CMK (cell line): ENCODE results near the gene PEF1.

Experiments
- DNase-seq: peaks from one replicate; pipeline ENCODE4 v3.0.0-alpha.2; 2010; ENCODE audit warnings: low read depth

Gene PEF1

GRCh38 chr1:31653717-31654473 lies 9.2 kb upstream of the PEF1 start:
- DNase-seq, result no peak

GRCh38 chr1:31652891-31653499 lies 8.3 kb upstream of the PEF1 start:
- DNase-seq, result no peak

GRCh38 chr1:31651766-31652165 lies 7.1 kb upstream of the PEF1 start:
- DNase-seq, result no peak

- DNase-seq, result no peak
These were observed 6.4 kb upstream of the PEF1 start for GRCh38 chr1:31651089-31651420.

- DNase-seq, result no peak
These were observed 5.7 kb upstream of the PEF1 start for GRCh38 chr1:31650161-31651088.

- no peak for DNase-seq
These were observed 4.1 kb upstream of the PEF1 start for GRCh38 chr1:31648641-31649357.

GRCh38 chr1:31648190-31648589 lies 3.5 kb upstream of the PEF1 start:
- no peak for DNase-seq

GRCh38 chr1:31647106-31647505 lies 2.4 kb upstream of the PEF1 start:
- DNase-seq, result no peak

GRCh38 chr1:31646259-31646960 lies 1.7 kb upstream of the PEF1 start:
- DNase-seq, result no peak

GRCh38 chr1:31645274-31645568 lies 545 bp upstream of the PEF1 start:
- DNase-seq, result no peak

- DNase-seq, result no peak
These were observed 608 bp downstream of the PEF1 start for GRCh38 chr1:31643976-31644559.

GRCh38 chr1:31642897-31643296 lies 1.8 kb downstream of the PEF1 start:
- DNase-seq, result no peak

- DNase-seq, result no peak
These were observed 2.3 kb downstream of the PEF1 start for GRCh38 chr1:31642366-31642765.

GRCh38 chr1:31640964-31641363 lies 3.7 kb downstream of the PEF1 start:
- DNase-seq, result no peak

- DNase-seq, result no peak
These were observed 4.5 kb downstream of the PEF1 start for GRCh38 chr1:31640179-31640578.

- DNase-seq, result no peak
These were observed 5.1 kb downstream of the PEF1 start for GRCh38 chr1:31639543-31639942.

GRCh38 chr1:31637915-31638673 lies 6.6 kb downstream of the PEF1 start:
- DNase-seq, result no peak

- DNase-seq, result no peak
These were observed 11.6 kb downstream of the PEF1 start for GRCh38 chr1:31633117-31633516.

GRCh38 chr1:31632649-31633048 lies 12.0 kb downstream of the PEF1 start:
- DNase-seq, result no peak

- no peak for DNase-seq
These were observed 15.6 kb downstream of the PEF1 start for GRCh38 chr1:31628931-31629556.
